ENCODE measurements around the gene CD300LD.
"Not testable (repeated sequence)": the region's sequence is repeated elsewhere in the genome, so short reads cannot be mapped to it uniquely, and the experiment has no call there.

Gene CD300LD

DNA sequence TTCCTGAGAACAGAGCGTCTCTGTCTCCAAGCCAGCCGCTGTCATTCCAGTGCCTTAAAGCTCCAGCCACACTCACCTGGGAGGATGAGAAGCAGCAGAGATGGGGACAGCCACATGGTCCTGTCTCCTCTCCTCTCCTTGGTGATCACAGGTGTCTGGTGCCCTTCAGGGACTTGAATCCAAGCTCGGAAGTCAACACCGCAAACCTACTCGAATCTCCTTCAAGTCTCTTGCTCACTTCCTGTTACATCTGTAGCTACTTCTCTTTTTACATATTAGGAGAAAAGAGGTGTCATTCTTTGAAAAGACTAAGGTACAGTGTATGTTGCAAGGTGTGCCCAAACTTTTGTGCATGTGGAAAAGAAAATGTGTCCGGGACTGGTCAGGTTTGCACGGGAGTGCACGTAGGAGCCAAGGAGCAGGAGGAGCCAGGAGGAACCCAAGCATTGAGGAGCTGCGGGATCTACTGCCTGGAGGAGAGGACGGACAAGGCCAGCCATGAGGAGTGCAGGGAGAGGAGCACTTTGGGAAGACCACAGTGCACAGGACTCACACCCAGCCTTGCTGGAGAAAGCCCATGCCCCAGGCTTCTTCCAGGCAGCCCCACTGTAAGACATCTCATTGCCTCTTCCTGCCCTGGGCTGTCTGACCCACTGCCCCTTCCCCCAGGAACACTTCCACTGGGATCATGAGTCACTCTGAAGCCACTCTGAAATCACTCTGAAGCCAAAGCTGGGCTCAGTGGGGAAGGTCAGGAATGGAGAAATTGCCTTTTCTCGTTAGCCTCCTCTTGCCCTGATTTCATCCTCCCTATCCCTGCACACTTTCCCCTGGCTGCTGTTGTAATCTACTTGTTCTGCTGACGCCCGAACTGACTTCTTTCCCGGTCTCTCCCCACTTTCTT lies at the start of gene CD300LD:
Gene CD300LD (minus strand): TSS at position 197 of the 904 bp plus-strand sequence. CDS start 81 bp downstream, at position 116.
- no peak for DNase-seq (ENCODE audit: low read depth, low spot score)

DNA sequence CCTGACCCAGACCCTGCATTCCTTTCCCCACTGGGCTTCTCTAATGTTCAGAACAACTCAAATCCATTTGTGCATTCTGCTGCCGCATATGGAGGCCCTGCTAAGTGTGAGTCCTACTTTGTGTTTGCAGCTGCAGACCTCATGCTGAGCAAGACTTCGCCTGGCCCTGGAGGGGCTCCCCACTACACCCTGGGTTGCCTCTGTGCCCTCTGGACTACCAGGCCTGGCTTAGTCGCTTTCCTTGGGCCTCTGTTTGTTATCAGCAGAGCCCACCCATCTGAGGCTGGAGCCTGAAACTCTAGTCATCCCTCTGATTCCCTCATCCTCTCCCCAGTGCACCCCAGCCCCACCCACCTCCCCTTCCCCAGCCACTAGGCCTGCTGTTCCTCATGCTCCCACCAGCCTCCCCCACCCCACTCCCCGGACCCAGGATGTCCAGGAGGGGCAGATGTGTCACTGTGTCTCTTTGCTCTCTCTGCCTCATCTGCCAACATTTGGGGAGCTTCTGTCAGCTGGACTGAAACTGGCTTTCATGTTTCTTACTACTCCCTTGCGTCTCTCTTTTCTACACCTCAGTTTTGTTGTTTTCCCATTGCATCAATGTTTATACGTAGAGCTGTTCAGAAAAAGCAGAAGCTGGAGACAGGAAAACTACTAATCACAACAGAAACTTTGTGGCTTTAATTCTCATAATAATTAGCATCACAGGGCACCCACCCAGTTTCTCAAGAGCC lies 49.3 kb upstream of the CD300LD start:
- DNase-seq (ENCODE audit: low read depth, low spot score): no peak

DNA sequence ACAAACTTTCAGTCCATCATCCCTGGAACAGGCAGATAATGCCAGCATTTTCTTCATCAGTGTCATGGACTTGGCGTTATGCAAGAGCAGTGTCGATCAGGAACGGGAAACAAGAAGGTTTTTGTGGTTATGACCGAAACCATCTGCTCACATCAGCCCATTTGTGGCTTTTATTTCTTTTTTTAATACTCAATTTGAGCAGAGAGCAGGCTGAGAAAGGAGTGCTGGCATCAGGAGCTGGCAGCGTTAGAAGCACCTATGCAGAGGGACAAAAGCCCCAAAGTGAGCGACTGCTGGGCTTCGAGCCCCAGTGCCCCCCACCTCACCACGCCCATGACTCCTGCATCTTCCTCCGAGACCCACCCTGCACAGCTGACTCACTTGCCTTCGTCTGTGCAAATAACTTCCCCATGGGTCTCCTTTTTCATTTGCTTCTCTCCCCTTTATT lies 47.6 kb upstream of the CD300LD start:
- DNase-seq (ENCODE audit: low read depth, low spot score): no peak

- no peak for DNase-seq (ENCODE audit: low read depth, low spot score)
Observed at GRCh38 chr17:74637926-74638325, 45.8 kb upstream of the CD300LD start.

GRCh38 chr17:74637265-74637664 lies 45.2 kb upstream of the CD300LD start:
- DNase-seq (ENCODE audit: low read depth, low spot score): no peak

DNA sequence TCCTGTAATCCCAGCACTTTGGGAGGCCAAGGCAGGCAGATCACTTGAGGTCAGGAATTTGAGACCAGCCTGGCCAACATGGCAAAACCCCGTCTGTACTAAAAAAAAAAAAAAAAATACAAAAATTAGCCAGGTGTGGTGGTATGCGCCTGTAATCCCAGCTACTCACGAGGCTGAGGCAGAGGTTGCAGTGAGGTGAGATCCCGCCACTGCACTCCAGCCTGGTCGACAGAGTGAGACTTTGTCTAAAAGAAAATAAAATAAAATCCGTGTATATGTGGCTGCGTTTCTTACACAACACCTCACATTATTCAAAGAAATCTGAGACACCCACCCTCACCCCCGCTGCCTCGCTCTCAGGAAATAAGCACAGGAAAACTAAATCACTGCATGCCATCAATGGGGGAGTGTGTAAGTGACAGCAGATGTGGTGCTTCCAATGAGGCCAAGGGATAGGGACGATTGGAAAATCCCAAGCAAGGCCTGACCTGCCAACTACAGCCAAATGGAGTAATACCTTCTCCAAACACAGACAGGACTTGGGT lies 44.5 kb upstream of the CD300LD start:
- DNase-seq (ENCODE audit: low read depth, low spot score): not testable (repeated sequence)

DNA sequence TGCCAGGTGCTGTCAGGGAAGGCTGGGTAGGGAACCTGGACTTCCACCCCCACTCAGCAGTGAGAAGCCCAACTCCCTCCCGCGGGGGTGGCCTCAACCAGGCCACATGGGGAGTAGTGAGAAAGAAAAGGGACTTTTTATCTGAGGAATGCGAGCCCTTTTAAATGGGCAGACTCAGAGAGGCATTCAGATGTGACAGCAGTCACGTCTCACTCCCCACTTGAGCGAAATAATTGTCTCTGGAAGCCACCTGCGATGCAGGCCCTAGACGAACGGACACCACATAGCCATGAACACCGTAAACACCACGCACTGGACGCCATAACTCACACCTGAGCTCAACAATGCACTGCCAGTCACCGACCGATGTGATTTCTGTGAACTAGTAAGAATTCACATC lies 43.3 kb upstream of the CD300LD start:
- DNase-seq (ENCODE audit: low read depth, low spot score): no peak

DNA sequence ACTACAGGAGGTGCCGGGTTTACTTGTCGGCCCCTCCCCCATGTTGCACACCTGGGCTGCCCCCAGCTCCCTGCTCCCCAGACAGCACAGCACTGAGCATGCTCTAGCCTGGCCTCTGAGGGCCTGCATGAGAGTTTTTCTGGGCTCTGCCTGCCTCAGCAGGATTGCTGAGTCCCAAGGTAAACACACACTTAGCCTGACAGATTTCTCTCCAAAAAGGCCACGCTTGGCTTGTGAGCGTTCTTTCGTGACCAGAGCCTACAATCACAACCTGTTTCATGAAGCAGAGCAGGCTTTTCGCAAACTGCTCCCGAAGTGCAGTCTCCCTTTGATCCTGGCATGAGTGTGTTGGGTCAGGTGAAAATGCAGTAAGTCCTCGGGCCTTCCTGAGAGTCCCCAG lies 41.2 kb upstream of the CD300LD start:
- no peak for DNase-seq (ENCODE audit: low read depth, low spot score)

DNA sequence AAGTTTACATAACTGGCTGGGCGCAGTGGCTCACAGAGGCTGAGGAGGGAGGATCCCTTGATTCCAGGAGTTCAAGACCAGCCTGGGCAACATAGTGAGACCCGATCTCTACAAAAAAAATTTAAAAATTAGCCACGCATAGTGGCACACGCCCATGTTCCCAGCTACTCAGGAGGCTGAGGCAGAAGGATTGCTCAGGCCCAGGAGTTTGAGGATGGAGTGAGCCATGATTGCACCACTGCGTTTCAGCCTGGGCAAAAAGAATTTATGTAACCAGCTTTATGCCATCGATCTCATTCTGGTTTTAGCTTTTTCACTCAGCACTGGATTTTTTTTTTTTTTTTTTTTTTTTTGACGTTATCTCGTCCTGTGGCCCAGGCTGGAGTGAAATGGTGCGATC lies 40.5 kb upstream of the CD300LD start:
- DNase-seq (ENCODE audit: low read depth, low spot score): no peak

DNA sequence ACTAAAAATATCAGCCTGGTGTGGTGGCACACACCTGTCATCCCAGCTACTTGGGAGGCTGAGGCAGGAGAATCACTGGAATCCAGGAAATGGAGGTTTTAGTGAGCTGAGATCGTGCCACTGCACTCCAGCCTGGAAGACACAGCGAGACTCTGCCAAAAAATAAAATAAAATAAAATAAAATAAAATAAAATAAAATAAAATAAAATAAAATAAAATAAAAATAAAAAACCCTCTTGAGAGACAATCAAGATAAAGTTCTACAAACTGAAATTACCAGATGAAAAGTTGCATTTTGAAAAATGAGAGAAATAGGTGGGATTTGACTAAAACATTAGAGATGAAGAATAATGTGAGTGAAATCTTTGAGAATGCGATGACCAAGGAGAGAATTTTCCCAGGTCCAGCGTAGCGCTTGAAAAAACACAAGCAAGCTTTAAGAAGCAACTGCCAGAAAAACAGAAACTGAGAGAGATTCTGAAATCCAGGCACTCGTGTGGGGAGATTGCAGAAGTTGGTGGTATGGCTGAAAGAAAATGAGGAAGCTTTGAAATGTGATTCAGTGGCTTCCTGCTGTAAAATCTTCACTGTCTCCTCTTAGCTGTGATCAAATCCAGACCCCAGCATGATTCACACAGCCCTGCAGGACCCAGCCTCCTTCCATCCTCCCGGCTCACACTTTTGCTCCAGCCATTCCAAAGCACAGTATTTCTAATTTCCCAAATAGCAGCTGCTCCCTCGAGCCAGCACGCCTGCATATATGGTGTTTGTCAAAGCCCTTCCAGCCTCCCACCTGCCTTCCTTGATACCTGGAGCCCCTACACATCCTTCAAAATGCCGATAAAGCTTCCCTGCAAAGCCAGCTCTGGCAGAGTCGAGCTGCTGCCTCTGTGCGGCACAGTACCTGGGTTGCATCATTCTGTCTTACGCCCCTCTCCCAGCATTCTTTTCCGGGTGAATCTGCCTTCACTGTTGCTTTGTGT lies 39.7 kb upstream of the CD300LD start:
- DNase-seq (ENCODE audit: low read depth, low spot score): no peak

- not testable (repeated sequence) for DNase-seq (ENCODE audit: low read depth, low spot score)
Observed at GRCh38 chr17:74630251-74630650, 38.2 kb upstream of the CD300LD start.

GRCh38 chr17:74625661-74626060 lies 33.6 kb upstream of the CD300LD start:
- no peak for DNase-seq (ENCODE audit: low read depth, low spot score)

GRCh38 chr17:74624131-74624530 lies 32.0 kb upstream of the CD300LD start:
- no peak for DNase-seq (ENCODE audit: low read depth, low spot score)

- DNase-seq (ENCODE audit: low read depth, low spot score): no peak
Observed at GRCh38 chr17:74623693-74624093, 31.6 kb upstream of the CD300LD start, which contains the start of gene CD300E. TSS of gene CD300E (minus strand) at chr17:74623738. CDS start at chr17:74623621, 117 bp downstream.

DNA sequence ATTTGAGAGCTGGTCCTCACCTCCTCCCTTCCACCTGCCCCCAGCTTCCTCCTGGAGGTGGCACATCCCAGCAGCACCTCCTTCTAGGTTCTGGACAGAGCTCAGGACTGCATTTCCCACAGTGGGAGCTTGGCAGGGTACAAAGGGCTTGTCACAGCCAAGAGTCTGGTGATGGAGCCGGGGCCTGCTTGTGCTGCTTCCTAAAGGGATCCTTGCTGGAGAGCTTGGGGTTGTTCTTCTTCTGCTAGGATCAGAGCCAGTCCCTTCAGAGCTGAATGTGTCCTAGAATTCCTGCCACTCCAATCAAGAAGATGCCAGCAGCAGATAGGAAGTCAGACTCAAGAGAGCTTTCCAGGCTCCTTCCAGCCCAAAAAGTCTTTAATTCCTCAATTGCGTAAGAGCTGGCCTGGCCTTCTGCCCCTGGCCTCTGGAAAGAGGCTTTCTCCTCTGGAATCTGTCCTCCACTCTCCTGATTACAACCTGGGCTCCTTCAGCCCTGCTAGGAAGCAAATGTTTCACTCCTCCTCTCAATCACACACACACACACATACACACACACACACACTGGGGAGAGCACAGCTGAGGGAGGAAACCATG lies 27.1 kb upstream of the CD300LD start:
- no peak for DNase-seq (ENCODE audit: low read depth, low spot score)

DNA sequence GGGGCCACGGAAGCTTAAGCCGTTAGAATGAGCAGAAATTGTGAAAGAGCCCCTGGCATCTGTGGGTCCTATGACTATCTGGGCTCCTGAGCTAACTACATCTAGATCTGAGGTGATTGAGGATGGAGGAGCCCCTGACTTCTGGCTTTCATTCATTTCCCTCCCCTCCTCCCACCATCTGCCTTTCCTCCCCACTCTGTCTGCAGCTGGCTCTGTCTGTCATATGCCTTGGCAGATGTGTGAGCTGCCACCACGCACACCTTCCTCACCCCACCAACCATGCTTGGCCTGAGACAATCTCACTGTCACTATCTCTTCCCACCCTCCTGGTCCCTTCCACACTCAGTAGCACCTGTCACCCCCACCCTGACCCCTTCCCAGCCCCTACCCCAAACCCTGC lies 26.4 kb upstream of the CD300LD start:
- no peak for DNase-seq (ENCODE audit: low read depth, low spot score)

DNA sequence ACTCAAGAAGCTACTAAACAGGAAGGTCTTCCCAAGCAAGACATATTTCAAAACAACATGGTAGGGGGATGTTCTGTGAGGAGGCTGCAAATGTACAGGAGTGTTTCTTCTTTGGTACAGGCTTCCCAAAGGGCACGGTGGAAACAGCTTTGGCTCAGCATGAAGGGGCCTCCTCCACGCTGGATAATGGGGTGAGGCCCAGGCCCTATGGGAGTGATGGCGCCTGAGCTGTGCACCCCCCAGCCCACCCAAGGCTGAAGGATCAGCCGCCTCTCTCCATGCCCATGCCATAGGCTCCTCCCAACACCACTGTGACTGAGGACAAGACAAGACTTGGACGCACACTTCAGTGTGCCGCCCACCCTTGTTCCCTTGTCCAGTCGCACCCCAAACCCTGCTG lies 24.6 kb upstream of the CD300LD start:
- DNase-seq (ENCODE audit: low read depth, low spot score): no peak

DNA sequence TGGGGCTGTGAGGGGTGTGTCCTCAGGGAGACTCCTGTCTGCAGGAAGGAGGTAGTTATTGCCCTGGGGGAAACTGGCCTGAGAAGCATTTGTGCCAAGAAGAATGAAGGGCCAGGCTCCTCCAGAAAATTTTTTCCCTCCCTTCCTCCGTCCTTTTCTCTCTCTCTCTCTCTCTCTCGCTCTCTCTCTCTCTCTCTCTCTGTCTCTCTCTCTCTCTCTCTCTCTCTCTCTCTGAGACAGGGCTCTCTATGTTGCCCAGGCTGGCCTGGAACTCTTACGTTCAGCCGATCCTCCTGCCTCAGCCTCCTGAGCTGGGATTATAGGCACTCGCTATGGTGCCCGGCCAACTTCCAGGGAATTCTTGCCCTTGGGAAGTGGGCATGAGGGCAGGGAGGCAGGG lies 20.0 kb upstream of the CD300LD start:
- no peak for DNase-seq (ENCODE audit: low read depth, low spot score)

DNA sequence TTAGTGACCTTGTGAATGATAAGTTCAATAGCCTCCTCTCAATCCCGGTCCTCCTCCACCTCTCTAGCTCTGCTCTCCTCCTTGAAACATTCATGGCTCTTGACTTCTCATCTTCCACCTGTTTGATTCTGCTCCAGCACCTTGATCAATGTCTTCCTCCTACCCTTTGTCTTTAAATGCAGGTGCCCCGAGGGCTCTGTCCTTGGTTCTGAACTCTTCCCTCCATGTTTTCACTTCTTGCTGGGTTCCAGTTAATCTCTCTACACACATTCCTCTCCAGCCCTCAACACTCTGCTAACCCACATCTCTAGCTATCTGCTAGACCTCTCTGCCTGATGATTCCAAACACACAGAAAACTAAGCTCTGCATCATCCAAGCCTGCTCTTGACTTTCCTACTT lies 18.0 kb upstream of the CD300LD start:
- DNase-seq (ENCODE audit: low read depth, low spot score): no peak

DNA sequence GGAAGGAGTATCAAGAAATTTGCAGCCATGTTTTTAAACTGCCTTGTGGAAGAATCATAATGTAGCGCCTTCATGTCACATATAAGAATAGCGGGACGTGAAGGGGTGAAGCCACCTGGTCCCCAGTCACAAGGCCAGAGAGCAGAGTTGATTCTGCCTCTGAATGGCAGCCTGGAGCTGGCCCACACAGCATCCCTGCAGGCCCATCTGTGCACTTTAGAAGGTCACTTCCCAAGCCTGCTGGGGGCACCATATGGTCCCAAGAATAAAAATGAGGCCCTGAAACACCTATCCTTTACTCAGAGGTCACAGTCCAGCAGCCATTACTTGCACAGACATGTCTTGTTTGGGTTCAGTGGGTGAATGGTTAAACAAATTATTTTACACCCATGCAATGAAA lies 16.4 kb upstream of the CD300LD start:
- DNase-seq (ENCODE audit: low read depth, low spot score): no peak

DNA sequence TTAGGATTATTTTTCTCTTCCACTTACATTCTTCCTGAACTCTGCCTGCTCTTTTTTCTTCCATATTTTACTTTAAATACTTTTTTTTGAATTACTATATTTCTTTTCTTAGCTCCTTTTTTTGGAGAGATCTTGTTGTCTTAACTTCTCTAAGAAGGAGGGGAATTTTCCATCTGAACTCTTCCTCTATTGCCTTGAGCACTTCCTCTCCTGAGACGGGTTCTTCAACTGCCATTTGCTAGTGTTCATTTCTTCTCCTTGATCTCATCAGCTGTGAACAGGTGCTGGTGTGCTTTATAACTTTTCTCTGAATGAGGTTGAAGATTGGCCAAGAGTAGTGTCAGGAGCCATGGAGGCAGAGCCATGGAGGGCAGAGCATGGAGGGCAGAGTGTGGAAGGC lies 15.1 kb upstream of the CD300LD start:
- no peak for DNase-seq (ENCODE audit: low read depth, low spot score)
